AG09319 (cell line): Measurements from ENCODE around the gene ENSA.

Experiments used
- DNase-seq: peaks from one replicate; pipeline ENCODE4 v3.0.0-alpha.2; 2010; ENCODE audit warnings: low read depth; ENCODE audit errors: extremely low read depth
- CTCF ChIP-seq: IDR thresholded peaks from 2 replicates; pipeline ENCODE4 v1.5.1; 2011; ENCODE audit warnings: low read depth, mild to moderate bottlenecking, inconsistent platforms, low read length, moderate library complexity

The ENSA gene

DNA sequence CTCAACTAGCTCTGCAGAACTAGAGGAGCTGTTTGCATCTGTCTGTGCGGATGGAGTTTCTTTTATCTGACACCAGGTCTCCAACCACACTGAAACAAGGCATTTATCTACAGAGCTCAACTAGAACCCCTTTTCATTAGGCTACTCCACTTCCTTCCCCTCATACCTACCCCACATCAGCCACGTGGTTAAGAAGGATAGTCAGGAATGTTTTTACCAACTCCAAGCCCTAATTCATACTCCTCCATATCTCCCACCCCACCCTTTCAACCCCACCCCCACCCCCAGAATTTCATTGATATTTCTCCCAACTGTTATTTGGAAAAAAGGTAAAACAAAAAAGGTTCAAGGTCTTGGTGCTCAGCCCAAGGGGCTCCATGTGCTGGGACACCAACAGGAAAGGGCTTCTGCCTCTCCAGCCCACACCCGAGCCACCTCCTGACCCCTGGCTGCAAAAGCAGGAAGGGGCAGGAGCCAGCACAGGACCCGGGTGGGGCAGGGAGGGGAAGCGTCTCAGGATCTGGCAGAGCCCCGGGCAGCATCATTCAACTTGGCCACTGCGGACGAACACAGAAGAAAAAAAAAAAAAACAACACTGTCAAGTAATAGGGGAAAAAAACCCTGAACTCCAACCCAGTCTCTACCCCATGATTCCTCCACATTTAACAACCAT lies 7.0 kb downstream of the ENSA start:
- 0 out of 2 replicates have a peak, but pooled peaks have one; percentile 0 for TF ChIP-seq CTCF
- no peak for DNase-seq

GRCh38 chr1:150621497-150622302 lies 7.7 kb downstream of the ENSA start:
- DNase-seq, result peak; percentile 36
- peak; percentile 73 for TF ChIP-seq CTCF

DNA sequence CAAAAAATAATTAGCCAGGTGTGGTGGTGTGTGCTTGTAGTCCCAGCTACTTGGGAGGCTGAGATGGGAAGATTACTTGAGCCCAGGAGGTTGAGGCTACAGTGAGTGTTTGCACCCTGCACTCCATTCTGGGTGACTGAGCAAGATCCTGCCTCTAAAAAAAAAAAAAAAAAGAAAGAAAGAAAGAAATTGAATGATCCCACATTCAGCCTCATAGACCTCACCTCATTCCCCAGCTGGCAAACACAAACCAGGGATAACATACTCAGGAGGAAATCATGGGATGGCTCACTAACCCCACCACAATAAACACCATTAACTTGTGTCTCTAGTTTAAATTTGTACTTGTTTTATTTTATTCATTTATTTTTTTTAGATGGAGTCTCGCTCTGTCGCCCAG lies 8.5 kb downstream of the ENSA start:
- no peak for TF ChIP-seq CTCF
- no peak for DNase-seq

DNA sequence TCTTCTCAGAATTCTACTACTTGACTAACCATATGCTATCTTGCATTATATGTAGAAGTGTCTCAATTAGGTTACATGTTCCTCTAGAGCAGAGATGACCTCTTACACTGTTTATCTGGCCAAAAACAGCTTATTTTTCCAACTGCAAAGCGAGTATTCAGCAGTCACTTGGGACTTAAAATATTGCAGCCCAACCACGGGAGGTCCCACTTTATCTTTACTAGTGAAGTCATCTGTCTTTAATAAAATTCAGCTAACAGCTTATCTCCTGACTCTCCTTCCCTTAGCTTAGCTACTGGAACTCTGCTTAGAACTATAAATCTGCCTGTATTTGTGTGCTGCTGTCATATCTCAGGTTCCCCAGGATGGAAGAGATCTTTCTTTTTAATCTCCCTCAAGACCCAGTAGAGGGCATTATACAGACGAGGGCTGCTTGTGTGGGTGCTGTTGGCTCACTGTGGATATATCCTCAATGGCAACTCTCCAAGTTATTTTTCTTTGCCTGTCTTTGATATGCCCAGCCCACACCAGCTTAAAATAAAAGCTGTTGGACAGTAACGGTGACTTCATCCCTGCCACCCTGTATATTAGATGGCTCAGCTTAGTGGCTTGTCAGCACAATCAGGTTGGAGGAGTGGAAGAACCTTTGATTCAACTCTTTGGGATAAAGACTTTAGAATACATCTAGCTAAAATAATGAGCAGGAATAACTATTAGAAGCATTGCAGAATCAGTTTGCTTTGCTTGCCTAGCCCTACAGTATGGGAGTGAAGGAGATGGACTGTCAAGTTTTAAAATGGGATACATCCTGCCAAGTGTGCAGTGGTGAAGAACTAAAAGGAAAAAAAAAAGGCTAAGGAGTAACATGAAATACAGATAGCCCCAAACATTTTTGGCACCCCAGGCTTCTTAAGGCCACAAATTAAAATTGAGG lies 9.6 kb downstream of the ENSA start:
- DNase-seq, result peak; percentile 36

DNA sequence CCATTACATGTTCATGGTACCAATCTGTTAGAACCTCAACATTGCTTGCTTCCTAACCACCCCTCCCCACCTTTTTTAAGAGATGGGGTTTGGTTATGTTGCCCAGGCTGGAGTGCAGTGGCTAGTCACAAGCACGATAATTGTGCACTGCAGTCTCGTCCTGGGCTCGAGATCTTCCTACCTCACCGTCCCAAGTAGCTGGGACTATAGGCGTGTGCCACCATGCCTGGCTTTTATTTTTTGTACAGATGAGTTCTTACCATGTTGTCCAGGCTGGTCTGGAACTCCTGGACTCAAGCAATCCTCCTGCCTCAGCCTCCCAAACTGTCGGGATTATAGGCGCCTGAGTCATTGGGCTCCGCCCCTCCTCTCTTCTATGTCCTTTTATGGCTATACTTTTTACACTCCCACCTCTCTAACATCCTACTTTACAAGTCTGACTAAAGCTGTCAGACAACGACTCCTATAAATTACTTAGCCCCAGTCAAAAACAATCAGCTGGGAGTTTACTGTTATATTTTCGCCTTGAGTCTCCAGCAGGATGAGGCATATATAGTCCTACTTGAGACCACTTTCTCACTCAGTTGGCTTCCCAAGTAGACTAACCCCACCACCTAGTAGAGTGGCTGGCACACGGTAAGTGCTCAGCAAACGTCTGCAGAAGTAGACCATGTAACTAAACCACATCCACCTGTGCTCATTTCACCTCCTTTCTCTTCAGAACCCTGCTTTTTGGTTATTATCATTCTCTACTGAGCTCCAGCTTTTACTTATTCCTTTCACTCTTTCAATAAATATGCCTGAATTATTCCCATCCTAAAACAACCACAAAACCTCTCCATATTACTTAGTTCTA lies 13.8 kb downstream of the ENSA start:
- DNase-seq, result no peak
- no peak for TF ChIP-seq CTCF

More for the DNA sequence above, 9.6 kb downstream of the ENSA start:
- peak; percentile 30 for TF ChIP-seq CTCF

DNA sequence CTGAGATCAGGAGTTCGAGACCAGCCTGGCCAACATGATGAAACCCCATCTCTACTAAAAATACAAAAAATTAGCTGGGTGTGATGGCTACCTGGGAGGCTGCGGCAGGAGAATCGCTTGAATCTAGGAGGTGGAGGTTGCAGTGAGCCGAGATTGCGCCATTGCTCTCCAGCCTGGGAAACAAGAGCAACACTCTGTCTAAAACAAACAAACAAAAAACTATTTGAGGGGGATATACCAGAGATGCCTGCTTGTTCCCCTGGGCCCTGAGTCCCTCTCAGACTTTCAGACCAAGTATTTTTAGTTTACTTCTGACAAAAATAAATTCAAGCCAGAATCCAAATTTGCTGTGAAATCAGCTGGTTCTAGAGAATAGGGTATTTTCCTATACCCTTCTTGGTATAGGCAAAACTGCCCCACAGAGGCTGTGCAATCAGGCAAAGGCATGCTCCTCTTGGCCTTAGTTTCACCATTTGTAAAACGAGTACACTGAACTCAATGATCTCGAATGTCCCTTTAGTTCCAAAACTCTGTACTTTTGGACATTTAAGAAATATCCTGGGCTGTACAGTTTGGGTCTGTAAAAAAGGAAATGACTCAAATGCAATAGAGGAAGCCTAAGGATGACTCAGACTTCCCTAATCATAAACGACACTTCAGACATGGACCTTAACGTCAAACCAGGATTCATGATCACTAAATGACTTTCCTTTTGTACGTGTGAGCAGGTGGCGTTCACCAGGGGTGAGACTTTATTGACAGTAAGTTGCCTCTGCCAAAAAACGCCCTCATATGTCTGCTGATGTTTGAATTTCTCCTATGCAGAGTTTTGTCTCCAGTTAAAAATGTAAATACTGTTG lies 16.1 kb downstream of the ENSA start:
- peak; percentile 34 for DNase-seq

More for the DNA sequence above, 16.1 kb downstream of the ENSA start:
- TF ChIP-seq CTCF, result no peak
